Testis (tissue), 2 donors: Measurements from ENCODE around the gene SAP30BP.

Experiments used
- POLR2A ChIP-seq: fragments of 450-650 bp; IDR thresholded peaks from one replicate; pipeline ENCODE4 v1.6.1; 2017; ENCODE audit warnings: antibody characterized with exemption, mild to moderate bottlenecking, moderate library complexity
- TF ChIP-seq, protein P1 (sequence below), 3 experiments: fragments of 450-650 bp in 2 of 3; fragments of 200-600 bp in 1 of 3; sonication (generic) in 1 of 3; IDR thresholded peaks; one replicate each; pipeline ENCODE4 v1.5.1; 2016 to 2019; ENCODE audit warnings: antibody characterized with exemption in 3 of 3, mild to moderate bottlenecking in 2 of 3, moderate library complexity in 1 of 3

DNA sequence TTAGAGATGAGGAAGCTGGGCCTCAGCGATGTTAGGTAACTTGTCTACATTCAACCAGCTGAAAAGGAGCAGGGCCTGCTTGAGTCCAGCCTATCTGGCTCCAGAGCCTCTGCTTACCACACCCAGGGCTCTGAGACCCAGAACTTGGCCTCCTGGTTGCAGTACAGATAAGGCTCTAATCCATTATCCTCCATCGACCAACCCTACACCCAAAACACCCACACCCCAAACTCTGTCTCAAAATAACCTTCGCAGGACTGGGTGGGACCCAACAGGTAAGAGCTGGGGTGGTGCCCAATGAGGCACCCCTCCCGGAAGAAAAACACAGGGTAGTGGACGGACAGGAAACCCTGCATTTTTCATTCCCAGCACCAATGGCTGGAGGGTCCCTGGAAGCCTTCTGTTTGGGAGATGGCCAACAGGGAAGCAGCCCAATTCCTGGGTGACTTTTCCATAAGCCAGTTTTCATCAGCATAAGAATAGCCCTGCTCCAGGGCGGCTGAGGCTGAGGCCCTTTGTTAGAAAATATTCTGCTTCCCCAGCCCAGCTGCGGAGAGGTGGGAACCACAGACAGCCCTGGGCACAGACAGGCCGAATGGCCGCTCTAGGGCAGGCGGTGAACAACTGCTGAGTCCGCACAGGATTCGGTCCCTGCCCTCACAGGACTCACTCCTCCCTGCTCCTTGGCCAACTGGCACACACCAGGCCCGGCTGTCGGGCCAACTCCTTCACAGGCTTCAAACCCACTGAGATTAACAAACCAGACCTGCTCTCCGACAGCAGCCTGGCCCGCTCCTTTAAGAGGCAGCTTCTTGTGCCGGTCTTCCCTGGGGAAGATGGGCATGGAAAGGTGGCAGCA, 24.1 kb upstream of the SAP30BP start:
- TF ChIP-seq, protein P1, sequence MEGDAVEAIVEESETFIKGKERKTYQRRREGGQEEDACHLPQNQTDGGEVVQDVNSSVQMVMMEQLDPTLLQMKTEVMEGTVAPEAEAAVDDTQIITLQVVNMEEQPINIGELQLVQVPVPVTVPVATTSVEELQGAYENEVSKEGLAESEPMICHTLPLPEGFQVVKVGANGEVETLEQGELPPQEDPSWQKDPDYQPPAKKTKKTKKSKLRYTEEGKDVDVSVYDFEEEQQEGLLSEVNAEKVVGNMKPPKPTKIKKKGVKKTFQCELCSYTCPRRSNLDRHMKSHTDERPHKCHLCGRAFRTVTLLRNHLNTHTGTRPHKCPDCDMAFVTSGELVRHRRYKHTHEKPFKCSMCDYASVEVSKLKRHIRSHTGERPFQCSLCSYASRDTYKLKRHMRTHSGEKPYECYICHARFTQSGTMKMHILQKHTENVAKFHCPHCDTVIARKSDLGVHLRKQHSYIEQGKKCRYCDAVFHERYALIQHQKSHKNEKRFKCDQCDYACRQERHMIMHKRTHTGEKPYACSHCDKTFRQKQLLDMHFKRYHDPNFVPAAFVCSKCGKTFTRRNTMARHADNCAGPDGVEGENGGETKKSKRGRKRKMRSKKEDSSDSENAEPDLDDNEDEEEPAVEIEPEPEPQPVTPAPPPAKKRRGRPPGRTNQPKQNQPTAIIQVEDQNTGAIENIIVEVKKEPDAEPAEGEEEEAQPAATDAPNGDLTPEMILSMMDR (IDR thresholded peaks at IDR 0.05): no peak
- TF ChIP-seq POLR2A: no peak
